CD4-positive, alpha-beta memory T cell (primary cell): ENCODE results near the gene FGGY. TPM values are rescaled to one million over a fixed set of nuclear protein-coding genes. Genes with fewer than 3 reads are reported as not detected.

ENCODE experiments used
- CTCF ChIA-PET: fragments of 350-600 bp; sonication (Branson Sonifier 250); formaldehyde crosslinking; loops from one replicate; lab custom pipeline; 2021; ENCODE audit warnings: inconsistent platforms; ENCODE audit not compliant: partially characterized antibody; lab: Charles Lee
- POLR2A ChIA-PET: fragments of 350-600 bp; sonication (Branson Sonifier 250); formaldehyde crosslinking; loops from one replicate; lab custom pipeline; 2021; ENCODE audit not compliant: partially characterized antibody; lab: Charles Lee
- DNase-seq, 5 donors: peaks; one replicate each; pipeline versions ENCODE4 v3.0.0 to v3.0.0-alpha.2; 2020 to 2022; ENCODE audit warnings: mixed read lengths in 1 of 5
- H3K27ac ChIP-seq: one replicate; pipeline ENCODE4 v1.7.0; 2013; ENCODE audit warnings: low read depth, low read length
- H3K27me3 ChIP-seq: 2 replicates; pipeline ENCODE4 v1.7.0; 2013; ENCODE audit warnings: mild to moderate bottlenecking, low read length, moderate library complexity; ENCODE audit not compliant: insufficient read depth
- H3K36me3 ChIP-seq: 2 replicates; pipeline ENCODE4 v1.7.0; 2013; ENCODE audit warnings: mild to moderate bottlenecking, low read length, moderate library complexity; ENCODE audit not compliant: insufficient read depth
- H3K4me1 ChIP-seq: 2 replicates; pipeline ENCODE4 v1.7.0; 2013; ENCODE audit warnings: mild to moderate bottlenecking, low read length, moderate library complexity; ENCODE audit not compliant: insufficient read depth
- H3K4me3 ChIP-seq, 2 donors: one replicate each; pipeline ENCODE4 v1.7.0; 2013; ENCODE audit warnings: low read length in 2 of 2, mild to moderate bottlenecking in 1 of 2
- H3K9me3 ChIP-seq, 2 donors: one replicate each; pipeline ENCODE4 v1.7.0; 2013; ENCODE audit warnings: low read length in 2 of 2, control low read depth in 1 of 2; ENCODE audit not compliant: control insufficient read depth in 1 of 2
- H3K27ac Mint-ChIP-seq, 7 donors: one replicate each; pipeline ENCODE4 v1.8.0; 2020 to 2021; ENCODE audit warnings: mixed read lengths in 7 of 7, mild to moderate bottlenecking in 6 of 7, inconsistent platforms in 3 of 7, moderate library complexity in 3 of 7
- H3K27me3 Mint-ChIP-seq, 2 donors: one replicate each; pipeline ENCODE4 v1.8.0; 2020 to 2021; ENCODE audit warnings: mixed read lengths in 2 of 2
- H3K36me3 Mint-ChIP-seq, 2 donors: one replicate each; pipeline ENCODE4 v1.8.0; 2020 to 2021; ENCODE audit warnings: mixed read lengths in 2 of 2, inconsistent platforms in 1 of 2, mild to moderate bottlenecking in 1 of 2
- H3K4me1 Mint-ChIP-seq, 4 donors: one replicate each; pipeline ENCODE4 v1.8.0; 2020 to 2021; ENCODE audit warnings: mixed read lengths in 4 of 4, mild to moderate bottlenecking in 1 of 4
- H3K4me3 Mint-ChIP-seq, 8 donors: one replicate each; pipeline ENCODE4 v1.8.0; 2020 to 2021; ENCODE audit warnings: mixed read lengths in 8 of 8, mild to moderate bottlenecking in 7 of 8, moderate library complexity in 6 of 8, inconsistent platforms in 3 of 8
- H3K9me3 Mint-ChIP-seq, 8 donors: one replicate each; pipeline ENCODE4 v1.8.0; 2020 to 2021; ENCODE audit warnings: mixed read lengths in 8 of 8, mild to moderate bottlenecking in 5 of 8, inconsistent platforms in 3 of 8, moderate library complexity in 1 of 8
- intact Hi-C: fragments of 100-400 bp; cut with micrococcal nuclease; formaldehyde crosslinking; loops from one replicate; pipeline ENCODE4 v1.15.1; 2023
- polyA plus RNA-seq, 2 donors: library from polyadenylated mRNA; unstranded; fragments of 300-500 nt; fragmentation: Illumina TruSeq; gene quantifications; one replicate each; pipeline ENCODE4 v1.2.3, GENCODE V29; 2021
- total RNA-seq, 2 experiments: library from RNA; stranded (reverse); gene quantifications; one replicate each; pipeline ENCODE4 v1.2.3, GENCODE V29; 2021

The FGGY gene
- total and polyA plus RNA-seq, 4 experiments from 2014 or later = 1.8 to 8.8 (median 3.6) TPM

- Histone ChIP-seq H3K27me3 (no peaks in the 10 kb centered on the region), H3K36me3 (no peaks in the 10 kb centered on the region), H3K4me1 (no peaks in the 10 kb centered on the region), H3K9me3 (no peaks in the 10 kb centered on the region), H3K4me3 (no peak overlapping the region), H3K27ac (no peak overlapping the region)
- intact Hi-C loops = no loop called here
- no peak for DNase-seq
- ChIA-PET POLR2A (no interaction called here), CTCF (no interaction called here)
- Mint-ChIP-seq H3K9me3 (peaks cover 0 to 2% (median 0%) of the 10 kb centered on the region in 8 donors), H3K4me3 (no peak overlapping the region), H3K4me1 (peaks cover 0 to 7% (median 5%) of the 10 kb centered on the region in 4 donors), H3K27ac (no peak overlapping the region), H3K27me3 (peaks cover 1 to 2% of the 10 kb centered on the region in 2 donors), H3K36me3 (no peaks in the 10 kb centered on the region)
Observed at GRCh38 chr1:59315529-59316463, 18.9 kb downstream of the FGGY start.

GRCh38 chr1:59316497-59317128 is 19.7 kb downstream of the FGGY start:
- Histone ChIP-seq H3K27ac (no peak overlapping the region), H3K4me3 (no peak overlapping the region), H3K9me3 (no peaks in the 10 kb centered on the region), H3K27me3 (no peaks in the 10 kb centered on the region), H3K4me1 (no peaks in the 10 kb centered on the region), H3K36me3 (no peaks in the 10 kb centered on the region)
- no peak for DNase-seq
- Mint-ChIP-seq H3K27ac (peak overlapping the region in 2 of 7 donors; percentile 8 to 15), H3K4me3 (peak overlapping the region in 6 of 8 donors; percentile 27 to 60 (median 54)), H3K36me3 (no peaks in the 10 kb centered on the region), H3K9me3 (peaks cover 0 to 2% (median 0%) of the 10 kb centered on the region in 8 donors), H3K4me1 (peaks cover 0 to 7% (median 5%) of the 10 kb centered on the region in 4 donors), H3K27me3 (peaks cover 1 to 2% of the 10 kb centered on the region in 2 donors)
- ChIA-PET POLR2A (interaction anchor here (0.7 kb wide), 1 partner anchor 21 kb away, joined by 3 read pairs; no protein-coding TSS in a partner anchor), CTCF (no interaction called here)
- intact Hi-C loops = no loop called here

- Histone ChIP-seq H3K4me1 (no peaks in the 10 kb centered on the region), H3K36me3 (no peaks in the 10 kb centered on the region), H3K27me3 (no peaks in the 10 kb centered on the region), H3K27ac (no peak overlapping the region), H3K4me3 (no peak overlapping the region), H3K9me3 (no peaks in the 10 kb centered on the region)
- CTCF ChIA-PET = no interaction called here
- Mint-ChIP-seq H3K27ac (no peak overlapping the region), H3K4me1 (peaks cover 0 to 7% (median 5%) of the 10 kb centered on the region in 4 donors), H3K27me3 (peaks cover under 1 to 2% of the 10 kb centered on the region in 2 donors), H3K36me3 (no peaks in the 10 kb centered on the region), H3K9me3 (peaks cover 0 to under 1% (median 0%) of the 10 kb centered on the region in 8 donors), H3K4me3 (no peak overlapping the region)
- no peak for DNase-seq
- POLR2A ChIA-PET = interaction anchor here (0.7 kb wide), 1 partner anchor 22 kb away, joined by 3 read pairs; no protein-coding TSS in a partner anchor
- intact Hi-C loops = no loop called here
Observed at GRCh38 chr1:59317343-59317742, 20.4 kb downstream of the FGGY start.

- no peak overlapping the region for H3K4me3 Mint-ChIP-seq
- no peak overlapping the region for H3K27ac Mint-ChIP-seq
- POLR2A ChIA-PET = no interaction called here
- Histone ChIP-seq H3K36me3 (no peaks in the 10 kb centered on the region), H3K27ac (no peak overlapping the region), H3K27me3 (no peaks in the 10 kb centered on the region), H3K4me1 (no peaks in the 10 kb centered on the region), H3K9me3 (no peaks in the 10 kb centered on the region), H3K4me3 (no peak overlapping the region)
- intact Hi-C loops = no loop called here
- DNase-seq = no peak
- peaks cover 0 to 7% (median 5%) of the 10 kb centered on the region in 4 donors for H3K4me1 Mint-ChIP-seq
- CTCF ChIA-PET = no interaction called here
- no peaks in the 10 kb centered on the region for H3K9me3 Mint-ChIP-seq
- H3K27me3 Mint-ChIP-seq = peaks cover 0 to 2% of the 10 kb centered on the region in 2 donors
- no peaks in the 10 kb centered on the region for H3K36me3 Mint-ChIP-seq
Observed at GRCh38 chr1:59317780-59318179, 20.9 kb downstream of the FGGY start.

GRCh38 chr1:59318271-59318860 is 21.5 kb downstream of the FGGY start:
- CTCF ChIA-PET = no interaction called here
- Mint-ChIP-seq H3K36me3 (no peaks in the 10 kb centered on the region), H3K27ac (no peak overlapping the region), H3K4me1 (peaks cover 0 to 7% (median 5%) of the 10 kb centered on the region in 4 donors), H3K27me3 (peaks cover 0 to 2% of the 10 kb centered on the region in 2 donors), H3K4me3 (no peak overlapping the region), H3K9me3 (no peaks in the 10 kb centered on the region)
- no peak for DNase-seq
- no peaks in the 10 kb centered on the region for H3K9me3 ChIP-seq
- intact Hi-C loops = no loop called here
- H3K27me3 ChIP-seq = no peaks in the 10 kb centered on the region
- H3K36me3 ChIP-seq = no peaks in the 10 kb centered on the region
- H3K27ac ChIP-seq = no peak overlapping the region
- POLR2A ChIA-PET = no interaction called here
- no peak overlapping the region for H3K4me3 ChIP-seq
- H3K4me1 ChIP-seq = no peaks in the 10 kb centered on the region

GRCh38 chr1:59322394-59322793 is 25.5 kb downstream of the FGGY start:
- Mint-ChIP-seq H3K4me3 (no peak overlapping the region), H3K4me1 (no peaks in the 10 kb centered on the region), H3K27me3 (peaks cover 0 to 2% of the 10 kb centered on the region in 2 donors), H3K36me3 (peaks cover 4% of the 10 kb centered on the region in 2 donors), H3K9me3 (peaks cover 0 to 6% (median 0%) of the 10 kb centered on the region in 8 donors), H3K27ac (no peak overlapping the region)
- Histone ChIP-seq H3K27me3 (no peaks in the 10 kb centered on the region), H3K27ac (no peak overlapping the region), H3K4me3 (no peak overlapping the region), H3K9me3 (no peaks in the 10 kb centered on the region), H3K4me1 (no peaks in the 10 kb centered on the region), H3K36me3 (no peaks in the 10 kb centered on the region)
- CTCF ChIA-PET = no interaction called here
- DNase-seq = no peak
- intact Hi-C loops = no loop called here
- POLR2A ChIA-PET = no interaction called here

- peaks cover 0 to under 1% of the 10 kb centered on the region in 2 donors for H3K27me3 Mint-ChIP-seq
- no peak overlapping the region for H3K4me3 Mint-ChIP-seq
- peaks cover under 1% of the 10 kb centered on the region for H3K4me1 ChIP-seq
- H3K36me3 Mint-ChIP-seq = peaks cover 4% of the 10 kb centered on the region in 2 donors
- H3K36me3 ChIP-seq = no peaks in the 10 kb centered on the region
- H3K27ac ChIP-seq = no peak overlapping the region
- no peaks in the 10 kb centered on the region for H3K27me3 ChIP-seq
- no peak overlapping the region for H3K4me3 ChIP-seq
- no peak overlapping the region for H3K27ac Mint-ChIP-seq
- intact Hi-C loops = no loop called here
- ChIA-PET POLR2A (no interaction called here), CTCF (no interaction called here)
- H3K4me1 Mint-ChIP-seq = peaks cover 0 to 2% (median 2%) of the 10 kb centered on the region in 4 donors
- H3K9me3 ChIP-seq = no peaks in the 10 kb centered on the region
- DNase-seq = no peak
- peaks cover 0 to 6% (median 0%) of the 10 kb centered on the region in 8 donors for H3K9me3 Mint-ChIP-seq
Observed at GRCh38 chr1:59322814-59323213, 25.9 kb downstream of the FGGY start.
